Measurements from ENCODE around the gene MSRB3.

The MSRB3 gene

DNA sequence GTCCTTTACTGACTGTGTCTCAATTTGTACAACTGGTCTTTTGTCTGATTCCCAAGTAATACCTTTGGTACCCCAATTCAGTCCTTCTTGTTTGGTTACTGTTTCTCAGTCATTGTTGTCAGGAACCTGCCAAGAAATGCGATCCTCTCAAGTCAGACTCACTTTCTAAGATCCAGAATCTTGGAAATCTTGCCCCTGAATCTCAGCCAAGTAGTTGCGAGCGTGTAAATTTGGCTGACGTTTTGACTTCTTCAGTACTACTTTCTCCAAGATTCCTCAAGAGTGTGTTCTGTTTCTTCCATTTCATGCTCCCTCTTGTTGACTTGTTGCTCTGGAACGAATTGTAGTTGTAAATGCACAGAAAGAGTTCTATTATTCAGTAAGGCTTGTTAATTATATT is 114.0 kb downstream of the MSRB3 start:
- DNase-seq (ENCODE audit: low read depth in 3 of 3), result no peak

DNA sequence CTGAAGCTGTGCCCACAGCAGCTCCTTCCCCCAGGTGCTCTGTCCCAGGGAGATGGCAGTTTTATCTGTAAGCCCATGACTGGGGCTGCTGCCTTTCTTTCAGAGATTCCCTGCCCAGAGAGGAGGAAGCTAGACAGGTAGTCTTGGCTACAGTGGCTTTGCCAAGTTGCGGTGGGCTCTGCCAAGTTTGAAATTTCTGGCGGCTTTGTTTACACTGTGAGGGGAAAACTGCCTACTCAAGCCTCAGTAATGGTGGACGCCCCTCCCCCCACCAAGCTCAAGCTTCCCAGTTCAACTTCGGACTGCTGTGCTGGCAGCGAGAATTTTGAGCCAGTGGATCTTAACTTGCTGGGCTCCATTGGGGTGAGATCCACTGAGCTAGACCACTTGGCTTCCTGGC is 124.7 kb downstream of the MSRB3 start:
- no peak for DNase-seq (ENCODE audit: low read depth in 3 of 3)

DNA sequence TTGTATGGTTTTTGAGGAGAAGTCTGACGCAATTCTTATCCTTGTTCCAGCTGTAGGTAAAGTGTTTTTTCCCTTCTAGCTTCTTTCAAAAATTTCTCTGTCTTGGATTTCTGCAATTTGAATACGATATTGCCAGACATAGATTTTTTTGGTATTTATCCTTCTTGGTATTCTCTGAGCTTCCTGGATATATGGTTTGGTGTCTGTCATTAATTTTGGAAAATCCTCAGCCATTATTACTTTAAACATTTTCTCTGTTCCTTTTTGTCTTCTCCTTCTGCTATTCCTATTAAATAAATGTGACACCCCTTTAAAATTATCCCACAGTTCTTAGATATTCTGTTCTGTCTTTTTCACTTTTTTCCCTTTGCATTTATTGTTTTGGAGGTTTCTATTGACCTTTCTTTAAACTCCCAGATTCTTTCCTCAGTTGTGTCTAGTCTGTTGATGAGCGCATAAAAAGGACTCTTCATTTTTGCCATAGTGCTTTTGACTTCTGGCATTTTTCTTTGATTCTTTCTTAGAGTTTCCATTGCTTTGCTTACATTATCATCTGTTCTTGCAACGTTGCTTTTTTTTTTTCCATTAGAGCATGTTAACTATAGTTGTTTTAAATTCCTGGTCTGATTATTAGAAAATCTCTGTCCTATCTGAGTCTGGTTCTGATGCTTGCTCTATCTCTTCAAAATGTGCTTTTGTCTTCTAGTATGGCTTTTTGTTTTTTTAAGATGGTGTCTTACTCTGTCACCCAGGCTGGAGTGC is 129.1 kb downstream of the MSRB3 start:
- no peak for DNase-seq (ENCODE audit: low read depth in 3 of 3)

DNA sequence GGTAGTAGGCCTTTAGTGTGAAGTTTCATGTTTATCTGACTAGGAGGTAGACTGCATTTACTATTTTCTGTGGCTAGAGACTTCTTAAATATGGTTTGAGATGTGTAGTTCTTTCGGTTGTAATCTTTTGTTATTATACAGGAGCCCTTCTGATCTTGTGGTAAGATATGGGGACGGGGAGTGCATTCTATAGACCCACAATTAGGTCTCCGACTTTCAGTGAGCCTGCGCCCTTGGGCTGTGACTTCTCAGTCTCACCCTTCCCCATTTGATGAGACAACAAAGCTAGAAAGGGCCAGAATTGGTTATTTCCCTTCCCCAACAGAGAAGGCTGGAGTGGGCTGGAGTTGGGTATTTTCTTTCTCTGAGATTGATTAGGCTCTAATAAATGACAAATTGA is 130.0 kb downstream of the MSRB3 start:
- DNase-seq (ENCODE audit: low read depth in 3 of 3), result no peak

DNA sequence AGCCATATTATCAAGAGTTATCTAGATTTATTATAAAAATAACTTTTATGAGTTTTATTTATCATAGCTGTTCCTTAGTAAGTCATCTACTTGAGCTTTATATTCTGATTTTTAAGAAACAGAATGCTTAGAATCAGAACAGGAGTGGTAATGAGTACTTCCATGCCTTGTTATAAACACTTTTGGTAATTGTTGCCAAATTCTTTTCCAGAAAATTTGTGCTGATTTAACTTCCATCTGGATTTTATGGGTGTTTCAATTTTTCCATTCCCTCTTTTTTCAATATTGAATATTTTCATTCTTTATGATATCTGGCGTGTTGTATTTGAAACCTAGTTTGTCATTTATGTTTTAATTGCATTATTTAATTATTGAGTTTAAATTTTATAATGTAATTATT is 131.2 kb downstream of the MSRB3 start:
- DNase-seq (ENCODE audit: low read depth in 3 of 3), result no peak

DNA sequence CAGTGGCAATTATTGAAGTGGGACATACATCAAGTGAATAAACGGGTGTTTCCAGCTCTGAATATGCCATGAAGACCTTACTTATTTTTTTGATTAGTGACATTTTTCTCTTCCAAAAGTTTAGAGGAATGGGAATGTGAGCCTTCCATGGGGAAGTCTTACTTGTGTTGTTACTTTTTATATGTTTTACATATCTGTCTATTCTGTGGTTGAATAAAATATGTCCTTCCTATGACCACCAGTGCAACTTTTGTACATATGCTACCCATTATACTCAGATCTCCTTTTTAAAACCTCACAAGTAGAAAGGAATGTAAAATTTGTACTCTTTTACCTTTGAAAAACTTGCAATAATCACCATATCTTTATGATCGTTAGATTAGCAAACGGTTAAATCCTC is 132.7 kb downstream of the MSRB3 start:
- DNase-seq (ENCODE audit: low read depth in 3 of 3), result no peak

DNA sequence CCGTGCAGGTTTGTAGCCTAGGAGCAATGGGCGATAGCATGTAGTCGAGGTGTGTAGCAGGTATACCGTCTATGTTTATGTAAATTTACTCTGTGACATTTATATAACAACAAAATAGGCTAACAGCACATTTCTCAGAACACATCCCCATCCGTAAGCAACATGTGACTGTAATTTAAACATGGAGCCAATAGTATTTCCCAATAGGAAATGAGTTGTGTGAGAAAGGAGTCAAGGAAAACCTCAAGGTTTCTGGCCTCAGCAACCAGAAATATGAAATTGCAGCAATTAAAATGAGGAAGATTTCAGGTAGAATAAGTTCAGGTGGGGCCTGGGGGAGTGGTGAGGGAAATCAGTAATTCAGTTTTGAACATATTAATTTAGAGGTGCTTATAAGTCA is 136.0 kb downstream of the MSRB3 start:
- no peak for DNase-seq (ENCODE audit: low read depth in 3 of 3)

DNA sequence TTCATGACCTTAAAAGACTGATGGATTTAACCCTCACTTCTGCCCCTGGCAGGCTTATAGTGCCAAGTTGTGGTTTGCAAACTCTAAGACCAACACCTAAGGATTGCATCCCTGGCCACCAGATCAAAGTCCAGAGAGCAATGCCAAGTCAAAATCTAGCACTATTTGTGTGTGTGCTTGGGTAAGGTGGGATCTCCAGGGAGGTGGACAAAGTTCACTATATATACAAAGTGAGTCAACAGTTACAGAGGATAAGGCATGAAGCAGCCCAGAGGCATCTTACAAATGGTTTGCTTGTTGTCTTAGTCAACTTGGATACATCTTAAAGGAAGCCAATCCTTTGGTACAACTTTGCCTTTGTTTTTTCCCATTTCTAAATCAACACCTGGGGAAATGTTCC is 137.3 kb downstream of the MSRB3 start:
- no peak for DNase-seq (ENCODE audit: low read depth in 3 of 3)

DNA sequence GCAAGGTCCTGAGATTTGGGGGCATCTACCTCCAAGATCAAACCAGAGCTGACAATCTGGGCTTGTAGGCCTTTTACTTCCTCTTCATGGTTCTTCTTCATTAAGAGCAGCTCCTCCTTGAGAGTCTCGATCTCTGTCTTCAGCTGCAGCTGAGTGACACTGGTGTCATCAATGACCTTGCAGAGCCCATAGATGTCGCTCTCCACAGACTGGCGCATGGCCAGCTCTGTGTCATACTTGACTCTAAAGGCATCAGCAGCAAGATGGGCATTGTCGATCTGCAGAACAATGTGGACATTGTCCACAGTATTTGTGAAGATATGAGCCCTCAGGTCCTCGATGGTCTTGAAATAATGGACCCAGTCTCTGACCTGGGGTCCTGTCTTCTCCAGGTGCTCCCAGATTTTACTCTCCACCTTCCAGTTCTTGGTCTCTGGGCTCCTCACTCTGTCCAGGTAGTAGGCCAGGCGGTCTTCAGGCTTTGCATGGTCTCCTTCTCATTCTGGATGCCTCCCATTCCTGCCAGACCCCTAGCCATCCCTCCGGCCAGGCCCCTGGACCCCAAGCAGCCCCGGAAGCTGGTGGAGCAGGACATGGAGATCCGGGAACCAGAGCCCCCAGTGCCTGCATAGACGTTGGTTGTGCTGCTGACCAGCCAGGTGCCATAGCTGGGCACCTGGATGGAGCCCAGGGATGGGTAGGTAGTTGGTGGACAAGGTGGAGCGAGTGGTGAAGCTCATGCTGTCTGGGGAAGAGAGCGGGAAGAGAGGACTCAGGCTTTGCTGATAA is 141.0 kb downstream of the MSRB3 start:
- no peak for DNase-seq (ENCODE audit: low read depth in 3 of 3)

DNA sequence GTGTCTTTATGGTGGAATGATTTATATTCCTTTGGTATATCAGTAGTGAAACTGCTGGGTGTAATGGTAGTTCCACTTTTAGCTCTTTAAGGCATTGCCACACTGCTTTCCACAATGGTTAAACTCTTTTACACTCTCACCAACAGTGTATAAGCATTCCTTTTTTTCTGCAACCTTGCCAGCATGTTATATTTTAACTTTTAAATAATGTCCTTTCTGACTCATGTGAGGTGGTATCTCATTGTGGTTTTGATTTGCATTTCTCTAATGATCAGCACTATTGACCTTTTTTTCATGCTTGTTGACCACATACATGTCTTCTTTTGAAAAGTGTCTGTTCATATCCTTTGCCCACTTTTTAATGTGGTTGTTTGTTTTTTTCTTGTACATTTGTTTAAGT is 142.5 kb downstream of the MSRB3 start:
- DNase-seq (ENCODE audit: low read depth in 3 of 3), result no peak

DNA sequence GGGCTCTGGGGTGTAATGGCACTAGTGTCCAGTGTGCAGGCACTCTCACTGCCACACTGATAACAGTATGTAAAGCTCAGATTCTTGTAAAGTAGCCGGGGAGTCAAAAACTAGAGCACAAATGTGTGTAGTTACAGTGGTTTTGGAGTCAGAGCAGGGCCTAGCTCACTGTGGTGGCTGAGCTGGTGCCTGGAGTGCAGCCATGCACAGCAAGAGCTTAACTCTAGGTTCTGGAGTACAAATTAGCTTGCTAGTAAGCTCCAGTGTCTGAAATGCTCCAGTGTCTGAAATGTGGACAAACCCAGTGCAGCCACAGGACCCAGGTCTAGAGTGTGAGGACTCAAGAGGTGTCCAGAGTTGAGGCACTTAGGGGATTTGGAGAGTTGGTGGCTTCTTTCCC is 149.2 kb downstream of the MSRB3 start:
- no peak for DNase-seq (ENCODE audit: low read depth in 3 of 3)

DNA sequence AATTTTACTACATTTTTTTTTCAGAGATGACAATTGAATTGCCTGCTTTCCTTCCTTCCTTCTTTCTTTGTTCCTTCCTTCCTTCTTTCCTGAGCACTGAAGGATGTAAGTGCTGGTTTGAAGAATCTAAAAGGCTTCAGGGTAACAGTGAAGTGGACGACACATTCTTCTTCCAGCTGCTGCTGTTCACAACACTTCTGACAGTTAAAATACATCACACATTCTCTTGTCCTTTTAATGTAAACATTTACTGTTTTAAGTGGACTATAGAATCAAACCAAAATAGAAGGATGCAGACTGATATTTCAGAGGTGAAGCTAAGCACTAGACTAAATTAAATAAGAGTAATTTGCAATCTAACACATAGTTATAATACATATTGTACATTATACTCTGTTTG is 151.5 kb downstream of the MSRB3 start:
- DNase-seq (ENCODE audit: low read depth in 3 of 3), result no peak

DNA sequence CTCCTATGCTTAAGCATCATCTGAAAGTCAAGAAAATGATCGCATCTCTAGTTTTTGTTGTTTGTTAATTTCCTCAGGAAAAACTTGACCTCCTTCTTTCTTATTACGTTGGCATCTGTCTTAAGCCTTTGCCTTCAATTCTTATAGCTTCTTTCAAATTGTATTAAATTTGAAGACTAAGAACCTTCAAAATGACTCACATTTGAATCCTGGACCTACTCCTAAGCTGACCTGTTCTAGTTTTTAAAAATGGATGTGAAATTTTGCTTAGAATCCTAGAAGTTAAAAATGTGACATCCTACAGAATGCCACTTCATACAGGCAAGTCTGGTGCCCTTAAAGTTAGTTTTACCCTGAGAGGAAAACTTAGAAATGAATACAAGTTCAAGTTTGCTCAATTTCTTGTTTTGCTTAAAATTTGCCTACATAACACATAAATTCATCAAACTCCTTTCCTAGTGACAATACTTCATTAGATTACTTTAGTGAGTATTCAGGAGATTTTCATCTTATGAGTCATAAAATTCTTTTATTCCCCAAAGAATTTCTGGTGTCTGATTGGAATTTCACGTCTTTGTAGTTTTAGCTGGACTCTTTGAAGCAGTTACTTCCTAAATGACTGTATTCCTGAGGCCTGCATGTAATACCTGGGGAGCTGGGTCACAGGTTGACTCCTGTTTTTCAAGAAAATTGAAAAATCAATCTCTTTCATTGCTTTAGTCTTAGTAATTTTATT is 152.3 kb downstream of the MSRB3 start:
- DNase-seq (ENCODE audit: low read depth in 3 of 3), result no peak

DNA sequence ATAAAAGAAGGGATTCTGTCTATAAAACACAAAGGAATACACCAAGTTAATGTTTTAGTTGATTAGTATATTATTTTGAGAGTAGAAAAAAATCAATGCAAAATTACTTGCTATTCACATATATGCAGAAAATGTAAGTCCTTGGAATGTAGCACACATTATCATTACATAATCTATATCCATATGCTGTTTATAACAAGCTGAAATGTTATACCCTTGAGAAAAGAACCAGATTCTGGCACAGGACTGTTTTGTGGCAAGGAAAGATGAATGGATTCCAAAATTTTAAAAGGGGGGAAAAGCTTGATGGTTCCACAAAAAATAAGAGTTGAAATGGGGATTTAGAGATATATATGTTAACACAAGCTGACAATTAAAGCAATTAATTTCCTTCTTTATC is 153.6 kb downstream of the MSRB3 start:
- no peak for DNase-seq (ENCODE audit: low read depth in 3 of 3)

DNA sequence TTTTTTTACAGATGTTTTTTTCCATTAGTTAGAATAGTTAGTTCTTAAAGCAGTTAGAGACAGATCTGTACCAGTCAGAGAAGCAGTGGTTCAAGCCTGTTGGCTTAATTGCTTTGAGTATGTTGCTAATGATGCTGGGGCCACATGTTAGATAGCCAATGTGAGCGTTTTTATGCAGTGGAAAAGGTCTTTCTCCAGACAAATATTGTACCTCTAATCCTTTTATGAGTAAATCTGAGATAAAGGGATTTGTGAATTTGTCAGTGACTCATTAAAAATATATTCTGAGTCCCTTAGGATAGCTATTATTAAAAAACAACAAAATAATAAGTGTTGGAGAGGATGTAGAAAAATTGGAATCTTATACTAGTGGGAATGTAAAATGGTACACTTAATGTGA is 154.2 kb downstream of the MSRB3 start:
- no peak for DNase-seq (ENCODE audit: low read depth in 3 of 3)

DNA sequence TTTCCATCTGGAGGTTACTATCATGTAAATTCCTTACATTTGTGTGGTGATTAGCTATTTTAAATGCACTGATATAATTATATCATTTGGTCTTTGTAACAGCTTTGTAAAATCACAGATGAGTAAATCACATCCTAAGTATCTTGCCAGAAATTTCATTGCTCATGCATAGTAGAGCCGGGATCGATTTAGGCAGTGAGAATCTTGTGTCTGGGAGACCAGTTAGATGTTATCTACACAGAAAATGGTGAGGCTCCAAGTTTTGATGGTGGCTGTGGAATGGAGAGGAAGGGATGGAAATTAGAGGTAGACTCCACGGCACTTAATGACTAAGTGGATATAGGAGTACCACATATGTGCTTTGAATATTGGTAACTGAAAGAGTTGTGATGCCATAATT is 156.3 kb downstream of the MSRB3 start:
- DNase-seq (ENCODE audit: low read depth in 3 of 3), result no peak

DNA sequence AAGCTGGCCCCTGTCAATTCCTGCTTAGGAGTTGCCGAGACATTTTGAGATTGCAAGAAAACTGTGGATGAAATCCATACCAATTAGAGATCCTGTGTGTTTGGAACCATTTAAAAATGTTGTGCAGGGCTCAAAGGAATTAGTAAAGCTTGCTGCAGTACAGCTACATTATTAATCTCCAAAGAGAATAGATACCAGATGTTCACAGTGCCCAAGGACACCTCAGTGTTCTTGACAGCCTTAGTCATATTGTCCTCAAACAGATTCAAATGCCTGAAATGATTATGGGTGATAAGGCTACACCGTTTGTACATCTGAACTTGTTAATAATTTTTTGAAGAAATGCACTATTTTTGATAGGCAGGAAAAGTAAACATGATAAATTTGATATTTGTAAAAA is 164.6 kb downstream of the MSRB3 start:
- no peak for DNase-seq (ENCODE audit: low read depth in 3 of 3)

DNA sequence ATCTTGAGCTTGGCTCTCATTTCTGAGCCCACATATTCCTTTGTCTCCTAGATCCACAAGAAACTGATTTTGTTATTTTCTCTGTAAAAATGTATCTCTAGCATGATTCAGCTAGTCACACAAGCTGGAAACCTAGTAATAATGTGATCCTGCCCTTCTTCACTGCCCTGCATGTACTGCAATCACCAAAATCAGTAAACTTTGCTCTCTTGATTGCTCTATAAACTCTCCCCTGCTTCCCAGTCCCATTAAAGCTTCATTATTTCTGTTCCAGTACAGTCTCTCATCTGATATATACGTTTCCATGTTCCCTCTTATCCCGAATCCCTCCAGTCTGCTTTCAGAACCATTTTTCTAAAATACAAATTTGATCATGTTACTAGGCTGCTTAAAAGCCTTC is 166.5 kb downstream of the MSRB3 start:
- DNase-seq (ENCODE audit: low read depth in 3 of 3), result no peak

DNA sequence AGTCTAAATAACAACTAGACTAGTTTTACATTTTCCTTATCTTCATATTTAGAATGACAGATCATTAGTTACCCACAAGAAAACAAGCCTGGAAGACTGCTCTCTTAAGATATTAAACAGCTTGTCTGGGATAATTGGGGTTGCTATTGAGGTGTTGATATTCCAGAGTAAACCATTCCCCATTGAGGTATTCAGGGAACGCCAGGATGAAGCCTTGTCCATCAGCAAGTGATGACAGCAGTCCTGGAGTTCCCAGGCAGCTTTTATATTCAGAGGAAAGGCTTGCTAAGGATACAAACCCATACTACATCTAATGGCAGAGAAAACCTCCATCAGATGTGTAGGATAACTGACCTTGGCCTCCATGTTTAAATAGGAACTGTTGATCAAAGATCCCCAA is 168.4 kb downstream of the MSRB3 start:
- no peak for DNase-seq (ENCODE audit: low read depth in 3 of 3)

DNA sequence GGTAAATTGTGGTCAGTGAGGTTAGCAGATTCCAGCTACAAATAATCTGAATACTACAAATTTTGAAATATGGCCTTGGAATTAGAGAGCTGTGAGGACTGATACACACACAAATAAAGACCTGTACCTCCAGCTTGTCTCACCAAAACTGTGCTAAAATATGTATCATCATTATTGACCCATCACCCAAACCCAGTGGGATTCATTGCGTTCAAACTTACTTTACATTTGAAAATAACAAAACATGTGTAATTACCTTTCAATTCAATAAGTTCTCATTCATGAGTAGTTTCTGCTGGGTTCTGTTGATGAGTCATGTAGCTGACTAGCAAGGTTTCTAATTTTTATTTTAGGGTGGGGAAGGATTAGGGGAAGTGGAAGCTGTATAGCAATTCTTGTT is 170.9 kb downstream of the MSRB3 start:
- DNase-seq (ENCODE audit: low read depth in 3 of 3), result no peak

DNA sequence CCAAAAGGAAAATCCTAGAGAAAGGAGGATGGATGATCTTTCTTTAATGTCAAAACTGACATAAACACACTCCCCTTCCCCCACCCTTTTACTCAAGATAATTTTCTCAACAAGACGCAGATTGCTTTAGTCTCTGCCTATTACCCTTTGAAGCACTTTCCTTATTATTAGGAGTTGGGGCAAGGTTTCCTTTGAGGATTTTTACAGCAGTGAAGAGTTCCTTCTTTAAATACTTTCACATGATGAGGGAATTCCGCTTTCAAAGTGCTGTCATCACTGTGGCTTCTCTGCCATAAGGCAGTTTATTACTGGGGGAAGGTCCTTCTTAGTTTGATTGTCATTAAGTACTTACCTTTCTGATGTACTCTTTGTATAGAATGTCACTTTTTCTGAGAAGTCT is 172.1 kb downstream of the MSRB3 start:
- DNase-seq (ENCODE audit: low read depth in 3 of 3), result no peak

DNA sequence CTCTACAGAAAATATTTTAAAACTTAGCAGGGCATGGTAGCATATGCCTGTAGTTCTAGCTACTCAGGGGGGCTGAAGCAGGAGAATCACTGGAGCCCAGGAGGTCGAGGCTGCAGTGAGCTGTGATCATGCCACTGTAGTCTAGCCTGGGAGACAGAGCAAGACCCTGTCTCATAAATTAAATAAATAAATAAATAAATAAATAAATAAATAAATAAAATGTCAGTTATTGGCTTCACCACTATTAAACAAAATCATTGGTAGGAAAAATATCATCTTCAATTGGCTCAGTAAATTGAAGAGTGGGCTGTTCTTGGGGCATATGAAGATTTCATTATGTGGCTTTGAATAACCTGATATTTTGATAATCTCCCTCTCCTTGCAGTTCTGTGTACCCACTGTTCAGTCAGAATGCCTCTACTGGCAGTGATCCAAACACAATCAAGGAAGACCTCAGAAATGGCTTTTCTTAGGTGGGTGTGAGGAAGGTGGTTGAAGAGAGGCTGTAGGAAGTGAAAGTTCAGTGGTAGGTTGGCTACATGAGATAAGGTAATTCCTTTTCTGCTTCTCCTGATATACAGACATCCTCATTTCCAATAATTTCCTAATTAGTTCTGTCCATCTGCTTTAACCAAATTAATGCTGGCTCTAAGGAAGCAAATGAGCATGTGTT is 175.8 kb downstream of the MSRB3 start:
- no peak for DNase-seq (ENCODE audit: low read depth in 3 of 3)

Measured in stimulated activated CD4-positive, alpha-beta T cell treated with anti-CD3 and anti-CD28 coated beads, TNF-alpha, amount 100 ng/mL, for 4 hours (primary cell).